A204.1 (cell line): ENCODE results near the gene PPP1R13B.

Source experiments
- FAIRE-seq: peaks from 2 replicates; lab custom pipeline; 2012; peaks lifted over from hg19 to GRCh38; lab: Jason Lieb, UNC

PPP1R13B gene

DNA sequence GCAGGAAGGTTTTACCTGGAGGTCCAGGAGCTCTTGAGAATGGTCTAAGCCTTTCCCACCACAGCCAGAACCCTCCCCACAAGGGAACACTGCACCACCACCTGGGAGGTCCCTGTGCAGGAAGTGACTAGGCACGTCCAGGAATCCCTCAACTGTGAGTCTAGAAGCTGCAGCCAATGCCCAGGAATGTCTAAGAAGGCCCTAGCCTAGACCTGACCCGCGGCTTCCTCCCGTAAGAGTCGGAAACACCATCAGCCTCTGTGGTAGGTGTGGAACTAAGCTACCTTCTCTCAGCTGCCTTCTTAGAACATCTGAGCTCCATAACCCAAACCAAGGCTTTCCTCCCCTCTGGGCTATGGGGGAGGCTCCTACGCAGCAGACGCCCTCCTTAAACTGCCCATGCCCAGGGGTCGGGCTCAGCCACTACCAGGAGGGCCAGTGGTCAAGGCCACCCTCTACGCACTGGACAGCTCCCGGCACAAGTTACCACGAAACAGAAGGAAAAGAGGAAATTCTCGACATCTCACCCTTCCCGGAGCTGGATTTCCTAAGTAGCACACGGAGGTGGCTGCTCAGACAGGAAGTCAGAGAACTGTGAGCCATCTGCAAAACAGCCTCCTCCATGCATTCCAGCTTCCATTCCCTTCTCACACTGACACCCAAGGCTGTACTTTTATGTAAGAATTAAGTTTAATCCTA, 106.2 kb downstream of the PPP1R13B start:
- FAIRE-seq = no peak

DNA sequence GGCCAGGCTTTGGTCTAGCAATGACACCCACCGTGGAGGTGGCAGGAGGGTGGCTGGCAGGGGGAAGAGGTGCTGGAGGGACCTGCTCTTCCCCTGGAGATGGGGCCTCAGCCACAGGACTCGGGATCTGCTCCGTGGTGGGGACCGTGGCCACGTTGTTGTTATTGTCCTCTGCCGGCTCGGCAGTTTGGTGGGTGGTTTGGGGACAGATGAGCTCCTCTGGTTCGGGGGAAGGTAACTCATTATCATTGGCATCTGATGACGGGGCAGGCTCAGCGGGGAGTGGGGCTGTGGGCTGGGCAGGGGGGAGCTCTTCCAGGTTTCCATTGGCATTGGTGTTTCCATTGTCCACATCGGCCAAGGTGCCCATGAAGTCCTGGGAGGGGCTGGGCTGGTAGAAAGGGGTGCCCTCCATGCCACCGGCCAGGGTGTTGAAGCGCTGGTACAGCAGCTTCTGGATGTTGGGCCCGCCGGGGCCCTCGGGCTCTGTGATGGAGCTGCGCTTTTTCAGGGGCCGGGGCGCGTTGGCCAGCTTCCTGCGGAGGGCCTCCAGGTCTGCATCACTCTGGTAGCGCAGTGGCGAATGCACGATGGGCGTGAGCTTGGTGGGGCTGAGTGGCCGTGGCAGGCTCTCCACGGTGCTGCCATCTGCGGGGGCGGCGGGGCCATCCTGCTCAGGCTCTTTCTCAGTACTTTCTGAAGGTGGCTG, 107.4 kb downstream of the PPP1R13B start:
- FAIRE-seq = no peak

DNA sequence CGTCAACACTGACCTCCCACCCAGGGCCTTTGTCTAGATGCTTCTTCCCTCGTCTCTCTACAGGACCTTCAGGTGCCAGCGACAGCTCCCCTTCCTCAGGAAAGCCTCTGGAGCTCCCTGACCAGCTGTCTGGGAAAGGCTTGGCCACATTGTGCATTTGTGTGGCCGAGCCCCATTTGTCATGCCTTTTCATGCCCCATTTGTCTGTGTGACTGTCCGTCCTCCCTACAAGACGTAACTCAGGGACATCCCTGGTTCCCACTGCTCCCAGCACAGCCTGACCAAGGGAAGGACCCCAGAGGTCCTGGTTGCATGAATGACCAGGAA, 107.9 kb downstream of the PPP1R13B start:
- FAIRE-seq = no peak

GRCh38 chr14:103738701-103739451, 108.5 kb downstream of the PPP1R13B start:
- FAIRE-seq = no peak

GRCh38 chr14:103738166-103738565, 109.2 kb downstream of the PPP1R13B start:
- FAIRE-seq = no peak

GRCh38 chr14:103737432-103738045, 109.8 kb downstream of the PPP1R13B start:
- no peak for FAIRE-seq

DNA sequence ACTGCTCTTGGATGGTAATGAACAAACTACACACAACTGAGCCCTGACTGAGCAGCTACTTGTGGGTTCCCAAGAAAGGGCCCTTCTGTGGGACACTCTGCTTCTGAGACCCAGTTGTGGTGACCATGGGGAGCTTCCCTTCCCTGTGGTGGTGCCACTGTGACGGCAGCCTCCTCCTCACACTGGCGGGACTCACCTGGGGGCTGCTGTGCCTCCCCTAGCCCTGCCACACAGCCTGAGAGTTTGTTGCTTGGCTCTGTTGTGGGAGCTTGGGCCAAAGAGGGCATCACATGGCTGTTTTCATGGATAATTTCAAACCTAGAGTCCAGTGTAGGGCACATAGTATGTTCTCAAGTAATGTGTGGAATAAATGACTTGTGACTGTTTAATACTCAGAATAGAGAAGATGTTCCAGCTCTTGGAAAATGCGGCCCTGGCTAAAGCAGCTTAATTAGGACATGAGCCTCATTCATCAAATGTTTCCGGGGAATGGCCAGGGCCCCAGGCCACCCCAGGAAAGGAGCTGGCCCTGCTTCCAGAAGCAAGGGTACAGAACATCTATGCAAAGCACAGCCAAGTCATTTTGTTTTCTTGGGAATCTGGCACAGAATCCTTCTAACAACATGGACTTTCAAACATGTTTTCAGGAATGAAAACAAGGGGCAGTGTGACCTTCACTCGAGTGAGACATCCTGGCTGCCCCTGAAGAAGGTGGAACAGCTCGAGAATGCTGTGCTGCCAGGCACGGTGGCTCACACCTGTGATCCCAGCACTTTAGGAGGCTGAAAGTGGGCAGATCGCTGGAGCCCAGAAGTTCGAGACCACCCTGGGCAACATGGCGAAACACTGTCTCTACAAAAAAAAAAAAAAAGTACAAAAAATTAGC, 110.6 kb downstream of the PPP1R13B start:
- no peak for FAIRE-seq

DNA sequence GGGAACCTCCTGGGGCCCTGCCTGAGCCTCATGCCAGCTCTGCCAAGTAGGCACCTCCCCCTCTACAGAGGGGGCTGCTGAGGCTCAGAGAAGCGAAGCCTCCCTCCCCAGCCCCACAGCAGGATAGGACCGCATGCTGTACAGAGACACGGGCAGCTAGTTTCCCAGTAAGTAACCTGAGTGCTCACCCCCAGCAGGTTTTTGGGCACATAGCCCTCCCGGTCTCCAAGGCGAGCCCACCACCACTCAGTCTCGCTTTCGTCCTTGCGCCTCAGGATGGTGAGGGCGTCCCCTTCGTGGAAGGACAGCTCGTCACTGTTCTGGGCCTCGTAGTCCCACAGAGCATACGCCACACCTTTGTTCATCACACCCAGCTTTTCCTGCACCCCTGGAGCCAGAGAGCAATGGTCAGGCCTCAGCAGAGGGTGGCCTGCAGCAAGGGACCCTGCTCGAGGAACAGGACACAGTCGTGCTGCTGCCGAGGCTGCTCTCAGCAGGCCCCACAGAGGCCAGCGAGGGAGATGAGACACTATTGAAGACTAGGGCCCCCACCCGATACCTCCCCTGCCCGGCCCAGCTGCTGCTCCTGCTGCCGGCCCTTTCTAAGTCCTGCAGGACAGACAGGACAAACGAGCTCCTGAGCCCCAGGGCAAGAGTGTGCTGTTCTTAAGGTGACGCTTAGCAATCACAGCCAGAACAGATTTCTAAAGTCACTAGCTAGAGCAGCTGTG, 111.4 kb downstream of the PPP1R13B start:
- FAIRE-seq = no peak

DNA sequence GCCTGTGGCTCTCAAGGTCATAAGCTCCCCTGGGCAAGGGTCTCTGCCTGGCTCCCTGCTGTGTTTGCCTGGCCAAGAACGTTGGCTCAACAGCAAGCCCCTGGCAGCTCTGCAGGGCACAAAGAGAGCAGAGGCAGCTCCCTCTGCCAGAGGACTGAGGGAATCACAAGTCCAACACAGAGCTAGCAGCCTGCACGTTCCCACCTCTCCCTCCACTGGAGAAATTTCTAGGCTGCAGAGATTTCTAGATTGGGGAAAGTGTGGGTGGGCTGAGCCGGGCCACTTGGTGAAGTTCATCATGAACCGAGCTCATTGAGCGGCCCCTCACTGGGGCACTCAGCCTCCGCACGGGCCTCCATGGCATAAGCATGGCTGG, 111.9 kb downstream of the PPP1R13B start:
- no peak for FAIRE-seq

DNA sequence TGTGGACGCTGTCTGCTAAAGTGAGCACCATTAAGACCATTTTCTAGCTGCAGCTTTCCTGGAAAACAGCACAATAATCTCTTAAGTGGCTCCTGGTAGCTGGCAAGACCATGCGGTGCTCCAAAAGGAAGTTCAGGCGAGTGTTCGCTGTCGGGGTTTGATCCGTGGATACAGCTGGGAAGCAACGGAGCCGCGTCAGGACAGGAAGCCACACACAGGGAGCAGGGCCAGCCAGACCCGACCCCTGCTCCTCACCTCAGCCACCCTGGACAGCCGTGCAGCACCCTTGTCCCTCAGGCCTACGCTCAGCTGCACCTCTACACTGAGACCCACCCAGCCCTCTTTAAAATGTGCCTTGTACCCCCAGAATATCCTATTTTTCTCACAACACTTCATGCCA, 112.4 kb downstream of the PPP1R13B start:
- FAIRE-seq = no peak

GRCh38 chr14:103734081-103734888, 113.1 kb downstream of the PPP1R13B start:
- FAIRE-seq = no peak

- FAIRE-seq = no peak
Measured at GRCh38 chr14:103733651-103734050, 113.7 kb downstream of the PPP1R13B start.

- no peak for FAIRE-seq
Measured at GRCh38 chr14:103732868-103733620, 114.3 kb downstream of the PPP1R13B start.

DNA sequence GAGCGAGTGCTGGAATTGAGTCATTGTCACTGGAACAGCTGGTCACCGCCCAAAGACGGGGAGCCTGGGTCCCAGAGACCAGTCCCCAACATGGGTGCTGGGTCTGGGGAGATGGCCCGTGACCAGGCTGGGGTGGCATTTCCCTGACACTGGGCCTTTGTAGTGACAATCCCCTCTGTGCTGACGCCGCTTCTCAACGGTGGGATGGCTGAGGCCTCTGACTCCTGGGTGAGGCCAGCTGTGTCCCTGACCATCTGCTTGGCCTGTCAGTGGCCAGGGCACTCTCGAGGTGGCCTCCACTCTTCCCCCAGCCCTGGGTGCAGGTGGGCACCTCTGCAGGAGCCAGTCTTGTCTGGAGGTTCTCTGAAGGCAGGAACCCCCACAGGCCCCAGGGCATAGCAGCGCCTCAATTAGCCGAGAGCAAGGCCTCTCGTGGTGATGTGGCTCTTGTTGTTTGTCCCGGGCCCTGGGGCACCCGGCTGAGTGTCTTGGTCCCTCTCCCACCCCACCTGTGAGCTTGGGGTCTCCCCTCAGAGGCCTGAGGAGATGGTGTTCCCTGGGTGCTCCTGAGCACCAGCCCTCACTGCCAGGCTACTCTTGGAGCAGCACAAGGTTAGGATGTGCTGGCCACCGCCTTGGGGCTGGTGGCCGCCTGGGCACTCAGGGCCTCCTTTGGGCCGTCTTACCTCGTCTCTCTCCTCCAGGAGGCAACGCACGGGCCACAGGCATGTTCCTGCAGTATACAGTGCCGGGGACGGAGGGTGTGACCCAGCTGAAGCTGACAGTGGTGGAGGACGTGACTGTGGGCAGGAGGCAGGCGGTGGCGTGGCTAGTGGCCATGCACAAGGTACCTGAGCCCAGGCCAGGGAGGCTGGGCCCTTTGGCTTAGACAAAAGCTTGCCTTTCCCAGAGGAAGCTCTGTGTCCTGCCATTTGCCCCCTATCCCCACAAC, 115.2 kb downstream of the PPP1R13B start:
- no peak for FAIRE-seq

- no peak for FAIRE-seq
Measured at GRCh38 chr14:103731481-103731880, 115.9 kb downstream of the PPP1R13B start.

- no peak for FAIRE-seq
Measured at GRCh38 chr14:103730490-103731035, 116.8 kb downstream of the PPP1R13B start.

DNA sequence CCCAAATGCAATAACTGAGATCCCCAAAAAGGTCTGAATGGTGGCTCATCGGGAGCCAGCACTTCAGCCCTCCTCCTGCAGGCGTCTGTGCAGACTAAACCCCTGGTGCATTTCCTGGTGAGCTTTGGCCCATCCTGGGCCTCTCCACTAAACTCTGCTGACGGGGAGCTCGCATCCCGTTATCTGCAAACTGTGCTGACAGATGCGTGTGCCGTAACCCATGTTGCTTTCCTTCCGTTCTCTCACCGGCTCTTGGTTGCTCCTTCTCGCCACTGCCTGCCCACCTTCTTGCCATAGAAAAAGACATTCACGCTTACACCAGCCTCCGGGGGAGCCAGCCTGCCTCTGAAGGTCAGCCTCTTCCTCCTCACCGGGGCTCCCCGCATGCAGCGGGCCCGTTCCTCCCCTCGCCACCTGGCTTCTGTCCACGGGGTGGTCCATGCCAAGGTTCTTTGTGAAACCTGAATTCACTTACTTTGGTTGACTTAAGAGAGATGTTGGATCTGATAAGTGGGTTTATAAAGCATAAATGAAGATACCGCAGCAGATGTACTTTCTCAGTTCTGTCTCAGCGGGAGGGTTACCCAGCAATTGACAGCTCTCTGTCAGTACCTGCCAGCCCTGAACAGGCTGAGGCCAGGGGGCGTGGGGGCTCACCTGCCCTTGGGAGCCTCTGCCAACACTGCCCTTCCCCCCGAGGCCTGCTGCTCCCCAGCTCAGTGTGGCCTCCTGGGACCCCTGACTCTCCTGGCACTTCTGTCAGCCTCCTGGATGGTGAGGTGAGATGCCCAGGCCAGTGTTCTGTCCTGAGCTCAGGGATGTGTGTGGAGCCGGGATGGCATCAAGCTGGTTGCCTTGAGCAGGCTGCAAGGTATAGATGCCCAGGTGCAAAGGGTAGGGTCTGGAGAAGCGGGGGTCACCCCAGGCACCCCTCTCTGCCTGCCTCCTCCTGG, 117.6 kb downstream of the PPP1R13B start:
- FAIRE-seq = no peak
